Thyroid gland (tissue), 4 donors: ENCODE data around the gene SHF.

Experiments
- CTCF ChIP-seq, 6 experiments: fragments of 200-600 bp in 3 of 6; fragments of 450-650 bp in 3 of 6; sonication (generic) in 3 of 6; IDR thresholded peaks; one replicate each; pipeline ENCODE4 v1.5.1; 2016 to 2019; ENCODE audit warnings: antibody characterized with exemption in 6 of 6, mild to moderate bottlenecking in 2 of 6, inconsistent platforms in 1 of 6, moderate library complexity in 1 of 6
- POLR2A ChIP-seq, 2 donors: fragments of 450-650 bp; IDR thresholded peaks; one replicate each; pipeline ENCODE4 v1.6.1; 2017; ENCODE audit warnings: antibody characterized with exemption in 2 of 2, mild to moderate bottlenecking in 2 of 2, moderate library complexity in 1 of 2

- no peak for TF ChIP-seq CTCF (IDR thresholded peaks at IDR 0.05)
- no peak for TF ChIP-seq POLR2A (IDR thresholded peaks at IDR 0.05)
Observed at GRCh38 chr15:45151998-45152828, 35.6 kb downstream of the SHF start.
